GM13976 (cell line): ENCODE results near the gene TOM1L1.

Source experiments
- DNase-seq: peaks from one replicate; pipeline ENCODE4 v3.0.0; 2012; ENCODE audit warnings: low spot score
- CTCF ChIP-seq: IDR thresholded peaks from 2 replicates; pipeline ENCODE4 v1.5.1; 2012; ENCODE audit warnings: borderline replicate concordance, mild to moderate bottlenecking; ENCODE audit not compliant: insufficient read depth; ENCODE audit errors: extremely low read depth, missing control alignments, control extremely low read depth
- in situ Hi-C: fragments of 300-500 bp; cut with MboI; formaldehyde crosslinking; loops from one replicate; pipeline ENCODE4 v1.12.0; 2022; ENCODE audit warnings: low sequenced_read_pairs, mixed read lengths, inconsistent platforms; ENCODE audit not compliant: unreplicated experiment

Gene TOM1L1

GRCh38 chr17:54950116-54950515 is 49.5 kb downstream of the TOM1L1 start:
- no peak for DNase-seq
- TF ChIP-seq CTCF = no peak
- in situ Hi-C loops = no loop called here

GRCh38 chr17:54951286-54951685 is 50.6 kb downstream of the TOM1L1 start:
- in situ Hi-C loops = no loop called here
- TF ChIP-seq CTCF = no peak
- no peak for DNase-seq

- DNase-seq = no peak
- TF ChIP-seq CTCF = no peak
- in situ Hi-C loops = no loop called here
Measured at GRCh38 chr17:54956791-54957190, 56.1 kb downstream of the TOM1L1 start.

- DNase-seq = peak; percentile 47
- in situ Hi-C loops = no loop called here
- peak; percentile 49 for TF ChIP-seq CTCF
Measured at GRCh38 chr17:54967621-54968261, 67.1 kb downstream of the TOM1L1 start.

GRCh38 chr17:54968262-54968987 is 67.8 kb downstream of the TOM1L1 start, which contains the start of the genes COX11 and STXBP4:
COX11 (minus strand) TSS chr17:54968654; CDS start chr17:54968646, 8 bp downstream.
STXBP4 (plus strand) TSS chr17:54968765; CDS start chr17:54986220, 17,455 bp downstream.
- DNase-seq = peak; percentile 94
- no peak for TF ChIP-seq CTCF
- in situ Hi-C loops = no loop called here

GRCh38 chr17:54968988-54969332 is 68.3 kb downstream of the TOM1L1 start:
- DNase-seq = peak; percentile 32
- in situ Hi-C loops = no loop called here
- TF ChIP-seq CTCF = no peak
